Chondrocyte (in vitro differentiated cells): Measurements from ENCODE around the gene PCYT2. TPM values are rescaled to one million over a fixed set of nuclear protein-coding genes. Genes with fewer than 3 reads are reported as not detected.

Experiments
- DNase-seq: peaks from one replicate; pipeline ENCODE4 v3.0.0; 2021; ENCODE audit warnings: mixed read lengths, low spot score
- H3K27ac Mint-ChIP-seq: one replicate; pipeline ENCODE4 v1.8.0; 2021; ENCODE audit warnings: mild to moderate bottlenecking, moderate library complexity, mixed read lengths; ENCODE audit not compliant: unreplicated experiment
- H3K27me3 Mint-ChIP-seq: 2 replicates; pipeline ENCODE4 v1.8.0; 2021; ENCODE audit warnings: low read depth, mixed read lengths
- H3K36me3 Mint-ChIP-seq: 2 replicates; pipeline ENCODE4 v1.8.0; 2021; ENCODE audit warnings: low read depth, mixed read lengths
- H3K4me1 Mint-ChIP-seq: 2 replicates; pipeline ENCODE4 v1.8.0; 2021; ENCODE audit warnings: low read depth, mild to moderate bottlenecking, mixed read lengths
- H3K4me3 Mint-ChIP-seq: one replicate; pipeline ENCODE4 v1.8.0; 2021; ENCODE audit warnings: mild to moderate bottlenecking, moderate library complexity, mixed read lengths; ENCODE audit not compliant: unreplicated experiment
- H3K9me3 Mint-ChIP-seq: 2 replicates; pipeline ENCODE4 v1.8.0; 2021; ENCODE audit warnings: low read depth, mixed read lengths
- CTCF ChIP-seq: fragments of 200-600 bp; sonication (generic); IDR thresholded peaks from 2 replicates; pipeline ENCODE4 v1.5.0; 2021; ENCODE audit warnings: antibody characterized with exemption, mild to moderate bottlenecking, moderate library complexity
- total RNA-seq: library from RNA; stranded (reverse); gene quantifications from 3 replicates; pipeline ENCODE4 v1.2.1, GENCODE V29; 2021

The PCYT2 gene
- total RNA-seq, 1 donor from 2014 or later, result 28.8 TPM

GRCh38 chr17:81948635-81949378, 37.6 kb upstream of the PCYT2 start:
- no peak for TF ChIP-seq CTCF
- H3K27ac Mint-ChIP-seq, result no peak overlapping the region
- H3K36me3 Mint-ChIP-seq, result no peaks in the 10 kb centered on the region

GRCh38 chr17:81947189-81947588, 36.0 kb upstream of the PCYT2 start, which contains the start of gene MYADML2:
Gene MYADML2, minus strand, starts transcription at chr17:81947233. Its CDS starts 5,492 bp downstream, at chr17:81941741.
- Mint-ChIP-seq H3K4me3 (no peak within 1 kb of the TSS), H3K36me3 (no peaks in the 10 kb centered on the region), H3K4me1 (no peaks in the 10 kb centered on the region), H3K27me3 (peaks cover 3% of the 10 kb centered on the region), H3K27ac (no peak within 1 kb of the TSS), H3K9me3 (no peaks in the 10 kb centered on the region)
- DNase-seq, result no peak
- no peak for TF ChIP-seq CTCF

More at GRCh38 chr17:81948635-81949378, 37.6 kb upstream of the PCYT2 start:
- Mint-ChIP-seq H3K9me3 (no peaks in the 10 kb centered on the region), H3K4me1 (no peaks in the 10 kb centered on the region), H3K4me3 (no peak overlapping the region), H3K27me3 (peaks cover 3% of the 10 kb centered on the region)
- no peak for DNase-seq

DNA sequence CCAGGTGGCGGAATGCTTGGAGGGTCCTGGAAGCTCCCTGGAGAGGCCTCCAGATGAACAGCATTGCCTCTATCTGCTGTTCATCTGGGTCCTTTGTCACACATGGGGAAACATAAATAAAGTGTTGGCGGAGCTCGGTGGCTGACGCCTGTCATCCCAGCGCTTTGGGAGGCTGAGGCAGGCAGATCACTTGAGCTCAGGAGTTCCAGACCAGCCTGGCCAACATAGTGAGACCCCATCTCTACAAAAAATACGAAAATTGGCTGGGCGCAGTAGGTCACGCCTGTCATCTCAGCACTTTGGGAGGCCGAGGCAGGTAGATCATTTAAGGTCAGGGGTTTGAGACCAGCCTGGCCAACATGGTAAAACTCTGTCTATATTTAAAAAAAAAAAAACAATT, 33.7 kb upstream of the PCYT2 start:
- DNase-seq, result no peak
- TF ChIP-seq CTCF, result no peak
- Mint-ChIP-seq H3K27ac (no peak overlapping the region), H3K4me1 (peaks cover 3% of the 10 kb centered on the region), H3K36me3 (no peaks in the 10 kb centered on the region), H3K4me3 (no peak overlapping the region), H3K27me3 (no peaks in the 10 kb centered on the region), H3K9me3 (no peaks in the 10 kb centered on the region)

- no peak for DNase-seq
- Mint-ChIP-seq H3K4me1 (peaks cover 8% of the 10 kb centered on the region), H3K9me3 (no peaks in the 10 kb centered on the region), H3K36me3 (no peaks in the 10 kb centered on the region), H3K27ac (no peak overlapping the region), H3K27me3 (no peaks in the 10 kb centered on the region), H3K4me3 (no peak overlapping the region)
- TF ChIP-seq CTCF, result no peak
These were observed 31.0 kb upstream of the PCYT2 start for GRCh38 chr17:81942167-81942553.

GRCh38 chr17:81941484-81942166, 30.4 kb upstream of the PCYT2 start:
- Mint-ChIP-seq H3K9me3 (no peaks in the 10 kb centered on the region), H3K4me3 (no peak overlapping the region), H3K27me3 (no peaks in the 10 kb centered on the region), H3K36me3 (no peaks in the 10 kb centered on the region), H3K4me1 (peaks cover 8% of the 10 kb centered on the region), H3K27ac (no peak overlapping the region)
- TF ChIP-seq CTCF, result no peak
- peak; percentile 92 for DNase-seq
